Stimulated activated CD4-positive, alpha-beta T cell treated with anti-CD3 and anti-CD28 coated beads, Interleukin-15, amount 100 ng/mL, for 48 hours (primary cell): ENCODE data around the gene ODC1.
A peak's percentile ranks its signal among the peaks of the same experiment; 100 is the strongest.
"Not testable (repeated sequence)": the region's sequence is repeated elsewhere in the genome, so short reads cannot be mapped to it uniquely, and the experiment has no call there.

Experiments used
- DNase-seq, 2 donors: peaks; one replicate each; pipeline ENCODE4 v3.0.0-alpha.2; 2020; ENCODE audit warnings: low read depth in 2 of 2

Gene ODC1

DNA sequence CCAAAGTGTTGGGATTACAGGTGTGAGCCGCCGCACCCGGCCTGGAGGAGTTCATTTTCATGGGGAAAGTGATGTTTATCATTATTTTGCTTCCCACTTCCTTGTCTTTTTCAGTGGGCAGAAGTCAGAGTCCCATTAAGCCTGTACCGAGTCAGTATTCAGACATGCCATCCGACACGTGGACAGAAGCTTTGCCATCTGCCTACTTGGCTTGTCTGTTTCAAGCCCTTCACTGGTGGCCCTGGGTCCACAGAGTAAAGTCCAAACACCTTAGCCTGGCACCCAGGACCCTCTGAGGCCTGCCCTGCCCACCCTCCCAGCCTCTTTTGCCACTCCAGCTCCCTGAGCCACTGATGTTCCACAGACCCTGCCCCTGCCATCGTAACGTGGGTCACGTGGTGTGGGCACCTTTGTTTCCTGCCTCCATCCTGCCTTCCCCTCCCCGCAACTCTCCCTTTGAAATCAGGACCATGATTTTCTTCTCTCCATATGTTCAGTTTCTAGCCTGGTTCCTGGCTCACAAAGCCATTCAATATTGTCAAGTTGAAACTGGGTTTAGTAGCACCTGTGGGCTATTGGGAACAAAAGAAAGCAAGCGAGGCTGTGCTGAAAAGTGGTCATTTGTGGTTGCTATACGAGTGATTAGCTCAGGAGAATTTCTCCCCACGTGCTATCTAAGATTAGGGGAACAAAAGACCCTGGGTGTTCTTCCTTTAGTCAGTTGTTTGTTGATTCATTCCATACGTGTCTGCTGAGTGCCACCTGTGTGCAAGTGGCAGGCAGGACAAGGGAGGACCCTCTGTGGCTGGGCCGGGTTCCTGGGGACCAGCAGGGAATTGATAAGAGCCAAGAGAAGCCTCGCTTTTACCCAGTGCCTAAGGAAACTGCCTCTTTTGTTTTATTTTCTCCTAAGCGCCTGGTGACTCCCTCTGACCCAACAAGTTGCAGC lies 5.1 kb upstream of the ODC1 start:
- DNase-seq: no peak

- DNase-seq: no peak
These were observed 4.2 kb upstream of the ODC1 start for GRCh38 chr2:10452312-10452711.

DNA sequence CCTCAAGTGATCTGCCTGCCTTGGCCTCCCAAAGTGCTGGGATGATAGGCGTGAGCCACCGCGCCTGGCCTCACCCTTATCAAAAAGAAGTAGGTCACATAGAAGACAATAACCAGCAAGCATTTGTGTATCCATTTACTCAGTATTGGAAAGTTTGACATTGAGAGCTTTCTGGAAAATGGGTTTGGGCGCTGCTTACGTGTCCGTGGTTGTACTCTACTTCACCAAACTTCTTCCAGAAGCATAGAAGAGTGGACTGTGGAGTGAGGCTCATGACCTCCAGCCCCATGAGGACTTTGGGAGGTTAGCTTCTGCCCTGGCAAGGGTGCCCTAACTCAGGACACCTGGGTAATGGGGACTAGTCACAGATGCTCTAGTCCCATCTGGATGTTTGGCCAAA lies 3.7 kb upstream of the ODC1 start:
- no peak for DNase-seq

- no peak for DNase-seq
These were observed 1.9 kb upstream of the ODC1 start for GRCh38 chr2:10449838-10450691.

- DNase-seq: no peak
These were observed 1.3 kb upstream of the ODC1 start for GRCh38 chr2:10449486-10449831.

GRCh38 chr2:10448576-10449485 lies 704 bp upstream of the ODC1 start:
- DNase-seq: peak; percentile 88 to 91

DNA sequence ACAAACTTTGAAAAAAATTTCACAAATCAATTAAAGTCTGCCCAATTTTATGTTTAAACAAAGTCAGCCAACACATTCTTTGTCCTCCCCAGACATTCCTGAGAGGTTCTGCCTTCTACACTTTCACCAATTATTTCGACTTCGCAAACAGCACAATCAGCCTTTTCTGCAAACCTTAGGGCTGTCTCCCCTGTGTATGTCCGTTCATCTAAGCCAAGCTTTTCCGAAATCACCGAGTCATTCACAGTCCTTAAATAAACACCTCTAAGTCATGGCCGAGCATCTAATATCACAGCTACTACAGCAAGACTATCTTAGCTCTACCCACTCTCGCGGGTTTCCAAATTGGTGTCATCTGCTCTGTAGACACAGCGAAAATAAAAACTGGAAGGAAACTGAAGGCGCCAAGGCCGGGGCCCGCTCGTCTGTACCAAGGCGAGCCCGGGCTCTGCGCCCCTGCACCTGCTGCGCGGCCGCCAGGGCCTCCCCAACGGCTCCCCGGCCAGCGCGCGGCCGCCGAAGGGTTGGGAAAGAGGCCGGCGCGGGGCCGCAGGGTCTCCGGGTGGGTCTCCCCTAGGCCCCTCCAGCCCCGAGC lies 730 bp downstream of the ODC1 start:
- peak; percentile 27 to 31 for DNase-seq

DNA sequence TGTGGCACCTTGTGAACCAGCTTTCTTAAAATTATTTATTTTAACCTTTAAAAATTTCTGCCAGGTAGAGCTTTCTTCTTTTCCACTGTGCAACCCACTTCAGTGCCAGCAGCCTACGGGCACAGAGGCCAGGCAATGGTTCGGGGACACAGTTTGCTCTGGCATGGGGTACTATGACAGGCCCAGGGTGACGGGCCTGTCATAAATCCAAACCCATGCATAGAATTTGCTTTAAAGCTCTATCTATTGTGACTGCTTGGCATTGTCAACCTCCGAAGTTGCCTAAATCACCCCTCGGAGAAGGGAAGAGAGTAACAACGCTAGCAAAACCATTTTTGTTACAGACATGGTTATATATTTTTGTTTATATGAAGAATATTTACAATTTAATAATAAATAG lies 1.5 kb downstream of the ODC1 start:
- no peak for DNase-seq

DNA sequence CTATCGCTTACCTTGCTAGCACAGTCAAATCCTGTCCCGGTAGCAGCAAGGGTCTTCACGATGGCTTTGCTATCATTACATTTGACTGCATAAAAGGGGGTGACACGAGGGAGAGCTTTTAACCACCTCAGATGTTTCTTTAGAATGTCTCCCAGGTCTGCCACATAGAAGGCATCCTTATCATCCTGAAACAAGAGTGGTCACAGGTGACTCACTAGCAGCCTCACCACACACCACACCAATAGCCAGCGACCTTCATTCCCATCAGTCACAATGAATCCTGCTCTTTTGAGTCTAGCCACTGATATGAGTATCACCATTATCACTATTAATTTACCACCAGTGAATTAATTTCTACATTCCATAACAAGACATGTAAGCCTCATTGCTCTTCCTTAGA lies 3.7 kb downstream of the ODC1 start:
- DNase-seq: peak; percentile 53 to 55

GRCh38 chr2:10442469-10443126 lies 5.5 kb downstream of the ODC1 start:
- DNase-seq: not testable (repeated sequence)

- DNase-seq: peak; percentile 30 to 33
These were observed 6.2 kb downstream of the ODC1 start for GRCh38 chr2:10441948-10442347.

GRCh38 chr2:10440736-10441135 lies 7.4 kb downstream of the ODC1 start:
- DNase-seq: no peak

GRCh38 chr2:10439971-10440370 lies 8.2 kb downstream of the ODC1 start:
- no peak for DNase-seq

DNA sequence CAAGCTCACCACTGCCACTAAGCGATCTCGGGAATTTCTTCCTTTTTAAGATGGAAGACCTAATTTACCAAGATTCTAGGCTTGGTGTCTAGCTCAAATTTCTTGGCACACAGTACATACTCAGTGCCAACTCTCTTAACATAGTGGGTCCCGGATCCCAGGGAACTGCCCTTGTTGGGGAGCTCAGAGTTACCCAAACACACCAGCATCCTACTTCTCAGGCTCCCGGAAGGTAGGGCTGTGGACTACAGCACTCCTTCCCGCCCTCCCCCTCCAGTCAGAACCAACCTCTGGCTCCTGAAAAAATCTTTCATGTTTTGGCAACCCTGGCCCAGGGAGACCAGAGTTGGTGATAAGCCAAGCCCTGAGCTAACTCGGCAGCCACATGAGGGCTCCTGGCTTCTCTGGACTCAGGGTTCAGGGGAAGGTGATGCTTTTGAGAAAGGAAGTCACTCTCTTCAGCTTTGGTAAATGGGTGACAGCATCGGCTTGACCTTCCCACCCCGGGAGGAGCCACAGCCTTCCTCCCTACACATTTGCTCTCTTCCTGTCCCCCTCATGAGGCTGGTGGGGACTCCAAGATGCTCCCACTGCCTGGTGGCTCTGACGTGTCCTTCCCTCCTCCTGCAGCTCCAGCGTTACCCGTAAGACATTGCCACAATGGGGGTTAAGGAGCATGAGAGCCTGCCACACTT lies 8.8 kb downstream of the ODC1 start:
- DNase-seq: no peak

DNA sequence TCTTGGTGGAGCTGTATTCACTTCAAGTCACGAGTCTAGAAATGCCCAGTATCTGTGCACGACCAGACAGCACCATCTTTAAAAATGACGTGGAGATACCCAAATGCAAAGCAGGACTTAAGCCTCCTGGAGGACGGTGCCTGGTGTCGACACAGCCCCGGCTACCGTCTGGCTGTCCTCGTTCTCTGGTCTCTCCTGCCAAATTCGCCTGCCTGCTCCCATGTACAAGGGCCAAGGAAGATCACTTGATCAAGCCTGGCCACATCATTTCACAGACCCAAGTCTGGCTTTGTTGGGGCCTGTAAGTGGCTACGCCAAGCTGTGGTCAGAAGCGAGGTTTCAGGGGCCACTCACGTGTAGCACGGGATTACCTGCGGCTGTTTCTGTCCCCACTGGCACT lies 9.4 kb downstream of the ODC1 start:
- DNase-seq: no peak

DNA sequence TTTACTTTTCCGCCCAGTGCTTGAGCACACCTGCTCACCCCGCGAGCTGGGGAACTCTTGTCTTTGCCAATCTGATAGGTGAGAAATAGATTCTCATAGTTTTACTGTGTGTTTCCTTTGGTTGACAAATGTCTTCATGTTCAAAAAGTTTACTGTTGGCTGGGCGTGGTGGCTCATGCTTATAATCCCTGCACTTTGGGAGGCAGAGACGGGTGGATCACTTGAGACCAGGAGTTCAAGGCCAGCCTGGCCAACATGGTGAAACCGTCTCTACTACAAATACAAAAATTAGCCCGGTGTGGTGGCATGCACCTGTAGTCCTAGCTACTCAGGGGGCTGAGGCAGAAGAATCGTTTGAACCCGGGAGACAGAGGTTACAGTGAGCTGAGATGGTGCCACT lies 10.3 kb downstream of the ODC1 start:
- no peak for DNase-seq

- DNase-seq: no peak
These were observed 11.5 kb downstream of the ODC1 start for GRCh38 chr2:10436583-10437110.

DNA sequence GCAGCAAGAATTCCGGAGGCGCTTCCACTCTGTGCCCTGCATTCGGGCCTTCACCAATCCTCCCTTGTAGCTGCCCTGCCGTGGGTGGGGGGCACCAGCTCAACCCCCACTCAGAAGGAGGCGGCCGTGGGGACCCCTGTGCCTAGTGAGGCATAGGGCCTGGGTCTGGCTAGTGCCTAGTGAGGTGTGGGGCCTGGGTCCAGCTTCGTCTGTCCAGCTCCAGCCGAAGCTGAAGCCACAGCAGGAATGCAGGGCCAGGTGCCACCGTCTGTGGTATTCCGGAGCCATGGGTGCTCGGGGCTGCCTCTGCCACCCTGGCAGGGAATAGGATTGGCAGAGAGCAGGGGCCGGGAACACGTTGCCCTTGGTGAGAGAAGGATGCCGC lies 12.3 kb downstream of the ODC1 start:
- DNase-seq: no peak

DNA sequence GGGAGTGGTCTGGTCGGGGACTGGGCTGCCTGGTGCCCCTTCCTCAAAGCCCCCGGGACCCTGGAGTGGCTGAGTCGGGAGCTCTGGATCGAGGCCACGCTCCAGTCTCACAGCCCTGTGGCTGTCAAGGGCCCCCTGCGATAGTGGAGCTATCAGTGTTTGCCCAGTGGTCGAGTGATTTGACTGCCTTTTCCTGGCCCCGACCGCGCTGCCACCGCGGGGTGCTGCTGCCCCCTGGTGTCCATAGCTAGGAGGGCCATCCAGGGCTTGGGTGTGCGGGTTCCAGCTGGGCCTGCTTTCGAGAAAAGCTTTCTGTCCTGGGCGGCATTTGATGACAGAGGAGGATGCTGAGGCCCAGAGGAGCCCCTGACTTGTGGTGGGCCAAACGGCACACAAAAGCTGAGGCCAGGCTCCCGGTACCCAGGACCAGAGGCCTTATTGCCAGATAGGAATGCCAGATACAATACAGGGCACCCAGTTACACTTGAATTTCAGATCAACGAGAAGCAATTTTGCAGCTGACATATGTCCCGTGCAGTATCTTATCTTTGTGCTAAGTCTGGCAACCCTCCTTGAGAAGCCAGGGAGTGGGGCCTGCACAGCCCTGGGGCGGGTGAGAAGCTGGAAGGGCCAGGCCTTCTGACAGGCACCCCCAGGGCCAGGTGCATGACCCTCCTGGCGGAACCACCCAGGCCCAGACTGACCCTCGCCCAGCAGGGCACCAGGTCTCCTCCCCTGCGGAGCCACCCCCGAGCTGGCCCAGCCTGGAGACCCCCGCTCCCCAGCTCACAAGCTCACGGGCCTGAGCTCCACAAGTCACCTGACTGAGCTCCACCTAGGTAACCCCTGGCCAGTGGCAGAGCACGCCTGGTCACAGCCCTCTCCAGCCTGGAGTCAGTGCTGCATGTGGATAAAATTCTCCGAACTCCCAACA lies 13.0 kb downstream of the ODC1 start:
- peak; percentile 64 to 70 for DNase-seq
